Epithelial cell of prostate (primary cell): ENCODE data around the gene AKR1D1.

Experiments used
- DNase-seq: peaks from one replicate; pipeline ENCODE4 v3.0.0-alpha.2; 2011; ENCODE audit warnings: low read depth, low spot score
- H3K27ac ChIP-seq: fragments of 450-650 bp; 2 replicates; pipeline ENCODE4 v1.5.1; 2017; ENCODE audit warnings: mild to moderate bottlenecking

AKR1D1 gene

GRCh38 chr7:138158739-138159528 is 82.7 kb downstream of the AKR1D1 start:
- no peak for DNase-seq
- H3K27ac ChIP-seq, result no peak overlapping the region

- H3K27ac ChIP-seq, result no peak overlapping the region
- peak; percentile 62 for DNase-seq
Measured at GRCh38 chr7:138161600-138162081, 85.4 kb downstream of the AKR1D1 start.

- no peak overlapping the region for H3K27ac ChIP-seq
- DNase-seq, result no peak
Measured at GRCh38 chr7:138162236-138162635, 86.0 kb downstream of the AKR1D1 start.

- no peak for DNase-seq
- H3K27ac ChIP-seq, result no peak overlapping the region
Measured at GRCh38 chr7:138163800-138164199, 87.5 kb downstream of the AKR1D1 start.

- no peak overlapping the region for H3K27ac ChIP-seq
Measured at GRCh38 chr7:138164804-138165203, 88.5 kb downstream of the AKR1D1 start.

GRCh38 chr7:138166681-138167080 is 90.4 kb downstream of the AKR1D1 start:
- no peak for DNase-seq
- no peak overlapping the region for H3K27ac ChIP-seq

More at GRCh38 chr7:138164804-138165203, 88.5 kb downstream of the AKR1D1 start:
- no peak for DNase-seq

- DNase-seq, result no peak
- no peak overlapping the region for H3K27ac ChIP-seq
Measured at GRCh38 chr7:138167222-138167621, 91.0 kb downstream of the AKR1D1 start.

GRCh38 chr7:138167869-138168296 is 91.6 kb downstream of the AKR1D1 start:
- H3K27ac ChIP-seq, result no peak overlapping the region
- DNase-seq, result no peak
